Liver (tissue), 3 donors: Measurements from ENCODE around the gene LRMDA.

Experiments
- EGR1 ChIP-seq, 2 donors: IDR thresholded peaks; 2 replicates each; pipeline ENCODE4 v1.6.1; 2016 to 2018; ENCODE audit warnings: antibody characterized with exemption in 2 of 2, low read depth in 2 of 2
- TAF1 ChIP-seq: conservative IDR thresholded peaks from 2 replicates; pipeline ENCODE4 v1.6.1; 2016; ENCODE audit warnings: antibody characterized with exemption, mild to moderate bottlenecking
- YY1 ChIP-seq: IDR thresholded peaks from 2 replicates; pipeline ENCODE4 v1.6.1; 2016; ENCODE audit warnings: antibody characterized with exemption, mild to moderate bottlenecking
- TF ChIP-seq, protein P1 (sequence below): fragments of 150-350 bp; IDR thresholded peaks from 2 replicates; pipeline ENCODE4 v1.5.1; 2017; ENCODE audit warnings: improper control_type of control experiment, low read depth, low read length; ENCODE audit not compliant: missing input control
- donor health status: healthy.
- donor health status: healthy.

DNA sequence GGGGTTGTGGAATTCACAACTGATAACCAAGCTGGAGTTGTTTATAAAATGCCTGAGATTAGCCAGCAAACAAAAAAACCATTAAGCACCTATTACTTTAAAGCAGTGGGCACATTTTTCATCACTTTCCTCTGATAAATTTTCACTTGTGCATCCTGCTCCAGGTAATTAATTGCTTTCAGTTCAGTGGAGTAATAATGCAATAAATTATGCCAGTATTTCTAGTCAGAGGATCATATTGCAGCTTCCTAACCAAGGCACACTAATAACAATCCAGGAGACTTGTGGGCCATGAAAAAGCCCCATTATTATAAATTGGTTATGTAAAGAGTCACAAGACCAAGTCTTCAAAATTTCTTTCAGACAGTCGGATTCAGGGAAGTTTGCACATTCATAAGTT, 193.2 kb downstream of the LRMDA start:
- TF ChIP-seq YY1: no peak
- TF ChIP-seq, protein P1, sequence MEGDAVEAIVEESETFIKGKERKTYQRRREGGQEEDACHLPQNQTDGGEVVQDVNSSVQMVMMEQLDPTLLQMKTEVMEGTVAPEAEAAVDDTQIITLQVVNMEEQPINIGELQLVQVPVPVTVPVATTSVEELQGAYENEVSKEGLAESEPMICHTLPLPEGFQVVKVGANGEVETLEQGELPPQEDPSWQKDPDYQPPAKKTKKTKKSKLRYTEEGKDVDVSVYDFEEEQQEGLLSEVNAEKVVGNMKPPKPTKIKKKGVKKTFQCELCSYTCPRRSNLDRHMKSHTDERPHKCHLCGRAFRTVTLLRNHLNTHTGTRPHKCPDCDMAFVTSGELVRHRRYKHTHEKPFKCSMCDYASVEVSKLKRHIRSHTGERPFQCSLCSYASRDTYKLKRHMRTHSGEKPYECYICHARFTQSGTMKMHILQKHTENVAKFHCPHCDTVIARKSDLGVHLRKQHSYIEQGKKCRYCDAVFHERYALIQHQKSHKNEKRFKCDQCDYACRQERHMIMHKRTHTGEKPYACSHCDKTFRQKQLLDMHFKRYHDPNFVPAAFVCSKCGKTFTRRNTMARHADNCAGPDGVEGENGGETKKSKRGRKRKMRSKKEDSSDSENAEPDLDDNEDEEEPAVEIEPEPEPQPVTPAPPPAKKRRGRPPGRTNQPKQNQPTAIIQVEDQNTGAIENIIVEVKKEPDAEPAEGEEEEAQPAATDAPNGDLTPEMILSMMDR: no peak
- no peak for TF ChIP-seq TAF1
- no peak for TF ChIP-seq EGR1 (IDR thresholded peaks at IDR 0.05; ENCODE audit: low read depth in 2 of 2)
